Fibroblast of skin of scalp (primary cell): ENCODE results near the gene YAP1.
"Not testable (repeated sequence)": the region's sequence is repeated elsewhere in the genome, so short reads cannot be mapped to it uniquely, and the experiment has no call there.

Experiments used
- DNase-seq: peaks from one replicate; pipeline ENCODE4 v3.0.0-alpha.2; 2013

Gene YAP1

DNA sequence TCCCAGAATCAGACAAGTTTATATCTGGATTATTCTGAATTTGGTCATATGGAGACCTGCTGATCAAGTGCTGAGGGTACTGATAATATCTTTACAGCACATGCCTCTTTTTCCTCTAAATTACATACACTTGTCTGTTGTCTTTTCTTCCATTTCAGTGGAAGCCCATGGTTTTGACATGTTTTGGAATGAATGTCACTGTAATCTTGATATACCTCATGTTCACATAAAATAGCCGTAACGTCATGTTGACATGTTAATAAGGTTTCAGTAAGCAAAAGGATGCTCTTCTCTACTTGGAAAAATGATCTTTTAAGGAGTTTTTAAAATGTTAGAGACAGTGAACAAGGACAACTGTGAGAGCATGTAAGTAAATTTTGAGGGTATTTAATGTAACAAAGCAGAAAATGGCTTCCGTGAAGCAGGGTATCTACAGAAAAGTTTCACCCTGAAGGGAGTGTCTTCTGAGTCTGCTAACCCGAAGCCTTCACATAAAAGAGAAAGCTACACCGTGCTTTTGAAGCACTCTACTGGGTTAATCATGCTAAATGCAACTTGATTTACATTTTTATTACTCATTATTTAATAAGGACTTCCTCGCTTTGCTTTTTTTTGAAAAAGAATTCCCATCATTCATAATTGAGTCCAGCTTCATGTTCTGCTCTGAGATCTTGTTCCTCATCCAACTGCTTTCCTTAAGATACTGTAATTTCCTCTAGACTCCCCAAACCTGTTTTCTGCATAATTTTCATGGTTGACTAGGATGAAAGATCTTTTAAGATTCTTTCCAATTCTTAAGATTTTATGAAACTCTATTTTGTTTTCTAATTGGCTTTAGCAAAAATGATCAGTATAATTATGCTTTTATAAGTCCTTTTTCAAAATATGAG is 56.2 kb downstream of the YAP1 start:
- DNase-seq: no peak

DNA sequence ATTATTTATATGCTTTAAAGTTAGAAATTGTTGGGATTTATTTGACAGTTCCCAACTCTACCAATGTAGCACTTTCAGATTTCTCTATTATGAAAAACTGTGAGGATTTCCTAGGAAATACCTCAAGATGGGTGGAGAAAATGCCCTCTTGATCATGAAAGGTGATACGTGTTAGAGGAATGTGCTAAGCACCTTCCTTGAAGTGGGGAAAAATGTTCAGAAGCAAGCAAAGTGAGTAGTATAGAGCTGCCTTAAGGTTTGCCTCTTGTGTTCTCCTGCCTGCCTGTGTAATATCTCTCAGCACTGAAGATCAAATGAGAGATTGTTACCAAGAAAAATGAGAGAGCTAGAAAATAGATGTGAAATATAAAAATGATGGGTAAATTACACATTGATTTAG is 58.2 kb downstream of the YAP1 start:
- DNase-seq: no peak

DNA sequence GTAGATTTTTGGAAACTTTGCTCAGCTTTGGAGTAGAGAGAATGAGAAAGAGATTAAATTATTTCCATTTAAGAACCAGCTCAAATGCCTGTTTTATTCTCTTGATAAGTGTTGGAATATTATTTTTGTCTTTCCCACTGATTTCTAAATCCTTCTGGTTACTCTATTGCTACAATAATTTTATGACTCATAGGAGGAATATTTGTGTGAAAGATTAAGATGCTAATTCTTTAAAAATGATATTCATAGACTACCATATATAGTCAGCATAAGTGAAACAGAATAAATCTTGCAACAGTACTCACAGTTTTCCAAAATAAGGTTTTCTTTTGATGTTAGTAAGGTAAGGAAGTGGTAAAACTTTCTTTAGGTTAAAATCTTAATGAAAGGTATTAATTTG is 60.9 kb downstream of the YAP1 start:
- DNase-seq: peak; percentile 87

DNA sequence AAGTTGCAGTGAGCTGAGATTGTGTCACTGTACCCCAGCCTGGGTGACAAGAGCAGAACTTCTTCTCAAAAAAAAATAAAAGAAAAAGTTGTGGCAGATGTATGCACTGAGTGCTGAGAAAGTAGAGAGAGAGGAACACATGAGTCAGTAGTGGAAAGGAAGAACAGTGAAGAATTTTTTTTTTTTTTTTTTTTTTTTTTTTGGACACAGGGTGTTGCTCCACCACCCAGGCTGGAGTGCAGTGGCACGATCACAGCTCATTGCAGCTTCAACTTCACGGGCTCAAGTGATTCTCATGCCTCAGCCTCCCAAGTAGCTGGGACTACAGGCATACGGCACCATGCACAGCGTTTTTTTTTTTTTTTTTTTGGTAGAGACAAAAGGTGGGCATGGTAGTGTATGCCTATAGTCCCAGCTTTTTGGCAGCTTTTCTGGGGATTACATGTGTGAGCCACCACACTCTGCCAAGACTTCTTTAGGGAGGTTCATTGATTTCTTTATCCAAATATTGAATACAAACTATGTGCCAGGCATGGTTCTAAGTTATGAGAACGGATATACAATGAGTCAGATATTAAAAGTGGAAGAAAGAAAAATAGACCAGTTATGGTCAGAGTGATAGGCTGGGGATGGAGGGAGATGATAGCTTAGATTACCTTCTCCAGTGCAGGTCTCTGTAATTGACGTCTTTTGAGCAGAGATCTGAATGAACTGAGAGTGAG is 62.0 kb downstream of the YAP1 start:
- DNase-seq: peak; percentile 83

DNA sequence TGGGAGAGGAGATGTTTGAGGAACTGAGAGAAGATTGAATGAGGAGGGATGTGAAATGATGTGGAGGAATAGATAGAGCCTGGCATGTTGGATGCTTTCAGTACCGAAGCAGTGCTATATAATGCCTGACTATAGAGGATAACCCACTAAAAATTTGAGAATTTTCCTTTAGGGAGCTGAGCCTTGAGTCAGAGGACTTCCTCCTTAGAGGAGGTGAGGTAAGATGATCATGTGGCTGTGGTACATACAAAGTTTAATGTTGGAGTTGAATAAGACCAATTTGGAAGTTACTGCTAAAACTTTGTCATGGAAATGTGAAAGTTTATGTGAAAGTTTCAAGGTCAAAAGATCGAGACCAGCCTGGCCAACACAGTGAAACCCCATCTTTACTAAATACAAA is 66.9 kb downstream of the YAP1 start:
- no peak for DNase-seq

DNA sequence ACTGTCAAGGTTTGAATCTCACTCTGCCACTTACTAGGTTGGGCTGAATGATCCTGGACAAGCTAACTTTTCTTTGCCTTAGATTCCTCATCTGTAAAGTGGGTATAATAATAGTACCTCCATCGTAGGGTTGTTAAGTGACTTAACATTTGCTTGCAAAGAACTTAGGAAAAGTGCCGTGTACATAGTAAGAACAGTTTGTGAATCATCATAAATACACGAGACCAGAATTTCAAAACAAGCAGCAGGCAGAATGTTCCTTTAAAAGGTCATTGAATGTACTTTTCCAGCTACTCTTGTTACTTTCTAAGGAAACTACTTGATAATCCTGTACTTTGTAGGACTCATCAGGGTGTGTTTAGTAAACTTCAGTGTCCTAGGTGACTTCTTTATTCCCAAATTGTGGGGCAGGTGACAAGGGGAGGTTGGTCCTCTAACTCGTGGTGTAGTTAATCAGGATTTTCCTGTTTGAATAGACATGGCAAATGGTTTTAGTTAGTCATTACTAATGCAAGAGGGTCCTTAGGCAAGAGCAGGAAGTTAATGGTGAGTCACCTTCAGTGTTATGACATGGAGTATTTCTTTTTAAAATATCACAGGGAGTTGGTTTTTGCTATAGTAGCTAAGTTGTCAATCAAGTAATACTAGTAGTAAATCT is 67.9 kb downstream of the YAP1 start:
- peak; percentile 88 for DNase-seq

DNA sequence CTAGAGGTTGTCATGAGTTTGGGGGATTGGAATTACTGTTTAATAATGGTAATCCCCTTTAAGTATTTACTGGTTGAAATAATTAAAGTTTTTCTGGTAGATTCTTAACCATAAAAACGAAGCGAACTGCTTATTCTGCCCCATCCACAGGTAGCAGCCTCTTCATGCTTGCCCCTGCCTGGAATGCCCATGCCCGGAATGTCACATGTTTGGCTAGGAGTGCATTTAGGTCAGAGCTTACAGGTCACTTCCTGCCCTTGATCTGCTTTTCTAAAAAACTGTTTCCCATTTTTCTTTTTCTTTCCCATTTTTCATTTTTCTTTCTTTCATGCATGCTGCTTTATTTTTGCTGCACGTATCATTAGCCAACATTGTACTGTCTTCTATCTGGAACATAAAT is 69.1 kb downstream of the YAP1 start:
- no peak for DNase-seq

DNA sequence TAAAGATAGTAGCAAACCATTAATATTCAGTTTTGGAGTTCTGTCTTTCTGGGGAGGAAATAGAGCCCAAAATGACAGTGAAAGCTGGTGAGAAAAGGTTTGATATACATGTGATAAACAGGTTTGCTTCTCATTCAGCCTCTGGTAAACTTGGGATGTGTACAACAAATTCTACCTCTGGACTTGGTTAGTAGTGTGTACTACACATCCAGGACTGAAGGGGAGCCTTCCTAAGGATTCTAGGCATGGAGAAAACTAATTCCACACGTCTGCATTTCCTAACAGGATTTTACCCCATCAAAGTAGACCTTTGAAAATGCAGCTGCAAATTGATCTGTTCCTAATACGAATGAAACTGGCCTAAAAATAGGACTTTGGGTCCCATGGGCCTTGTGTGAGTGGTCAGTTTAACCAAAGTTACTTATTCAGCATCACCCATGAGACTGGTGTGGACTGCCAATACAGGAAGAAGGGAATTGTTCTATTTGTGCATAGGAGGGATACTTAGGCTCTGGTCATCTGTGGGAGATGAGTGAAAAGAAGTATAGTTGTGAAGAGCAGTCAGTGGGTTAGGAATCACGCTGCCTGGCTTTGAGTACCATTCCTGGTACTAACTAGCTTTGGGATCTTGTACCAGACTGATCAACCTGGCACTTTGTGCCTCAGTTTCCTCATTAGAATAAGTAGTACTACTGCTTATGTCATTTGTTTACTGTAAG is 74.2 kb downstream of the YAP1 start:
- DNase-seq: peak; percentile 31

DNA sequence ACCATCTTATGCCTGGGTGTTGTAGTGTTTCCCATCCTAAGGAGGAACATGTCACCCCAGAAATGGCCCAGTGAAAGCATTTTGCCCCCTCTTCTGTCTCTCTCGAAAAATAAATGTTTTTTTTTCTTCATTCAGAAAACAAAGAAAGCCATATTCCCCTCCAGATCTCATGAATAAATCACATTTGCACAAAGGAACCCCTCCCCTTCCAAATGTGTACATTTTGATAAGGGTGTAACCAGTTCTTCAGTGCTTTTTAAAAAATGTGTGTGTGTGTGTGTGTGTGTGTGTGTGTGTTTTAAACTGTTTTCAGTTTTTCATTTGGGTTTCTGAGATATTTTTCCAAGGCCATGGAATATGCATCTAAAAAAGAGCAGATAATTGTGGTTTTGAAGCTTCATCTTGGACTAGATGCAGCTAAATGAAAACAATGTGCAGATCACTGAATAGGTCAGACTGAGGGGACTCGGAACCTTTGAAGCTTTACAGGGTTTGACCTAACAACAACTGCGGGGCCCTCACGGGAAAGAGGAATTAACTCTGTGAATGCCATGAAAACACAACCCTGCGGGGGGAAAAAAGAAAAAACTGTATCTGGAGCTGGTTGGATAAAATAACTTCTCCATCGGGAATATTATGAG is 76.4 kb downstream of the YAP1 start:
- peak; percentile 68 for DNase-seq

DNA sequence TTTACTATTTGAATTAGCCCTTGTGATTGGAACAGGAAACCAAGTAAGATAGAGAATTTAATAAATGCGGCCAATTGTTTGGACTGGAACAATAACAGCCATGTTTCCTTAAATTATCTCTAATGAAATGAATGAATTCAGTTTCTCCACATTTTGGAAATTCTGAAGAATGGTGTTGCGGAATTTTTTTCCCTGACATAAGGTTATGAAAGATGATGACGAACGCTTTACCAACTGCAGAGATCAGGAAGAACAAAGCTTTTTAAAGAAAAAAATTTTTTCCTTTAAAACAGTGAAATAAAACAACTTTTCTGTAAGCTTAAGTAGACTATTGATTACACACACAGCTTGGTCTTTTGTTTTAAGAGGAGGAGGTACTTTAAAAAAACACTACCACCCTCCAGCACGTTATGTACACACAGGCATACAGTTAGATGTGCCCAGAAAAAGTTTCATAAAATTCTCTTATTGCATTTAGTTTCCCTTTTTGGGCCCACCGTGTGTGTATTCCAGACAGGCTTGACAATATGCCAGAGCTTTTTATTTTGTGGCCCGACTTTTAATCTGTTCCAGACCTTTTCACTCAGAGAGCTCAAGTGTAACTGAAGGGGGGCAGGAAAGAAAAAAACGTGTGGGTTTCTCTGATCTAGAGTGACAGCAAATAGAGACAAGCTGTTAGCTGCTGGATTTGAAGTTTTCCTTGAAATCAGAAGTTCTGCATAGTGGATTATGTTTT is 77.3 kb downstream of the YAP1 start:
- DNase-seq: peak; percentile 87

DNA sequence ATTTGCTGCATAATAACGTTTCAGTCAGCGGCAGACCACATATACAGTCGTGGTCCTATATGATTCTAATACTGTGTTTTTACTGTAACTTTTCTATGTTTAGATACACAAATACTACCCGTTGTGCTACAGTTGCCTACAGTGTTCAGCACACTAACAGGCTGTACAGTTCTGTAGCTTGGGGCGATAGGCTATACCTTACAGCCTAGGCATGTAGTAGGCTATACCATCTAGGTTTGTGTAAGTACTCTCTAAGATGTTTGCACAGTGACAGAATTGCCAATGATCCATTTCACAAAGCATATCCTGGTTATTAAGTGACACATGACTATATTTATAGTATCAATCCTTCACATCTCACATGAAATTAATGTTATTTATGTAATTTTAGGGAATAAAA is 78.2 kb downstream of the YAP1 start:
- DNase-seq: no peak

DNA sequence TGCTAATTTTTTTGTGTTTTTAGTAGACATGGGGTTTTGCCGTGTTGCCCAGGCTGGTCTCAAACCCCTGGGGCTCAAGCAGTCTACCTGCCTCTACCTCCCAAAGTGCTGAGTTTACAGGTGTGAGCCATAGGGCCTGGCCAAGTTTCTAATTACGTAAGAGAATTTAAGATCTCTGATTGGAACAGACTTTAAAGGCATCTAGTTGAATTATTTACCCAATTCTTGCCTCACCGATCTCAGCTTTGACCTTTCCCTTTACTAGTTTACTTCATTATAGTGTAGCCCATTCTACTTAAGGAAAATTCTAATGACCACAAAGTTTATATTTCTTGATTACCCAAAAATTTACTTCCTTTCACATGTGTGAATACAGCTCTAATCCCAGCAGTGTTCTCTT is 81.6 kb downstream of the YAP1 start:
- DNase-seq: no peak

DNA sequence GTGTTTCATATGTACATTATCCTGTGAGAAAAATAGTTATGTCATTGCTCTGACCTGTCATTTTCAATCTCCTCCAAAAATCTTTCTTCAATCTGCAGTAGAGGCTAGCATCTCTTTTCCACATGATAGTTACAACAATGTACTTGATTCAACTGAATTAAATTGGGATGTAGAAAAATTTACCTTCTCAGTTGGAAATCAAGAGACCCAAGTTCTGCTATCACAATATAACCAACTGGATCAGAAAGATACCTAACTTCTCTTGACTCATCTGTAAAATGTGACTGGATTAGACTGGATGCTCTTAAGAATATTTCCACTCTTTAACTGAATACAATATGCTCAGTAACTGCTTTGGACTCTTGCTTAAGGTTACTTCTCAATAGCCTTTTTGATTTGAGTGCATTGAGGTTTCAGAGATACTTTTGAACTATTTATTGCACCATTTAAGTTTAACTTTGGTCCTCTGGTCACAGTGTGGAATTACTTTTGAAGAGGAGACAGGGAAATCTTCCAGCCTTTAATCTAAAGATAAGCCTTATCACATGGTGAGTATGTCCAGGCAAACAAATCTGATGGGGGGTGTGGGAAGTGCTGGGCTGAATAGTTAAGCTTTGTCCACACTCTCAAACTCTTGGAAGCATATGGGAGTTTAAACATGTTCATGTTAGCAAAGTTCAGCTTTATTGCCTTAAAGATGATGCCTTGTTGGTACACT is 82.3 kb downstream of the YAP1 start:
- no peak for DNase-seq

DNA sequence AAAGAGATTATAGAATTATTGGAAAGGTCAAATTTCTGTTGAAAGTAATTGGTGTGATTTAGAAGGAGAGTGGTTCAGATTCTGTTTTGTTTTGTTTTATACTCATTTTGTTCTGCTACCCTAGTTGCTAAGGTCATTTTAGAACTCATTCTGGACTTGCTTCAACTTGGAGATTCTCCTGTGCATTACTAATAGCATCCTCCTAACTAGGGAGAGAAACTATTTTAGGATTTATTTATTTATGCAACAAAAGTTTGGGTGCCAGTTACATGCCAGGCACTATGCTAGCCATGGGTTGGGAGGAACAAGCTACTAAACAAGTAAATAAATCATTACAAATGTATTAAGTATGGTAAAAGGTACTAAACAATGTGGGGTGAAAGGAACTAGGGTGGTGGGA is 84.0 kb downstream of the YAP1 start:
- DNase-seq: no peak

DNA sequence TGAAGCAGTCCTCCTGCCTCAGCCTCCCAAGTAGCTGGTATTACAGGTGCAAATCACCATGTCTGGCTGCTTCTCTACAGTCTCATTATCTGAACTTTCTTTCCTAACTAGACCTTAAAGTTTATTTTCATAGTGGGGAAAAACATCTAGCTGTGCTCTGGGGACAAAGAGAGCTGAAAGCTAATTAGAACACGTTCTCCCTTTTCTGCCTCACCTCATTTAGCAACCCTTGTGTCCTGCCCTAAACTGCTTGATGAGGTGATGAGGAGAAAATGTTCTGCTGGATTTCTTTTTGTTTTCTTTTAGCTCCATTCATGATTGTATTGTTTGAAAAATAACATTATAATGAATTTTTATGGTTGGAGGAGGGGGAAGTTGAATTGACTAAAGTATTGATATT is 84.7 kb downstream of the YAP1 start:
- DNase-seq: no peak

DNA sequence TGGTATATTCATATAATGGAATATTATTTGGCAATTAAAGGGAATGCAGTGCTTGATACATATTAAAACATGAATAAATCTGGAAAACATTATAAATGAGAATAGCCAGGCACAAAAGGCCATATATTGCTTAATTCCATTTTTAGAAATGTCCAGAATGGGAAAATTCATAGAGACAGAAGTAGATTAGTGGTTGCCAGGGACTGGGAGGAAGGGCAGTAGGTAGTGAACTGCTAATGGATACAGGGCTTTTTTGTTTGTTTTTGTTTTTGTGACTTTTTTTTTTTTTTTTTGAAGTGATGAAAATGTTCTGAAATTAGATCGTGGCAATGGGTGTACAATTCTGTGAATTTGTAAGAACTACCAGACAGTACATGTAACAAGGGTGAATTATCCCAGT is 86.1 kb downstream of the YAP1 start:
- DNase-seq: no peak

DNA sequence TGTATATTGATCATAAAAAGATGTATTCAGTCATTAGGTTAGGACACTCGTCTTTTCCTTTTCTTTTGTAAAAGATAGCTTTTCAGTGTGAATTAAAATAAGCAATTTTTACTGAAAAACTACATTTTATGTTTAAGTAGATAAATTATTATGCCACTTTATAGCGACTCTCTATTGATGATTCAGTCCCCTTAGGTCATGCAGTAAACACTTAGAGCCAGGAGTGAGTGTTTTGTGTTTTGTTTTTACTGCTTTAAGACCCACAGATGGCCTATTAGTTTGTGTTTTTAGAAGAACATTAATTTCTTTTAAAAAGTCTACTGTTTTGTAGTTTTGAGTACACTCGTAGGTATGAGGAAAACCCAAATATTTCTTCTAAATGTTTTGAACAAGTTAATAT is 86.6 kb downstream of the YAP1 start:
- no peak for DNase-seq

DNA sequence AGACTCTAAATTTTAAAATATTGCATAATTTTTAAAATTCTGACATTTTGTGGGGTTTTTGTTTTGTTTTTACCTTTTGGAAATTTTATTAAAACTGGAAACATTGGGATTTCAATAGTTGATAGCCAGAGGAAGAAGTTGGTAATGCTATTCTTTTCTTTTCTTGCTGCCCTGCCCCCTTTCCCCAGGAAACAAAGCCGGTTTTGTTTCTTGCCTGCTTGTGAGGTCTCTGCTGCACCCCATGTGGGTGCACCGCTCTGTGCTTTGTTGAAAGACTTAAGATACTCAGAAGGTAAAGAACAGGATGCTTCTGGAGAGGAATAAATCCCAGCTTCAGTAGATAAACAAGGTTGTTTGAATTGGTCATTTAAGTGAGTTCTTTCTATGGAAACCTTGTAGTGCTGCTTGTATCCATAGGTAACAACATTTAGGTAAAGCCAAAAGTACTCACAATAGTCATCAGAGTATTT is 87.5 kb downstream of the YAP1 start:
- no peak for DNase-seq

DNA sequence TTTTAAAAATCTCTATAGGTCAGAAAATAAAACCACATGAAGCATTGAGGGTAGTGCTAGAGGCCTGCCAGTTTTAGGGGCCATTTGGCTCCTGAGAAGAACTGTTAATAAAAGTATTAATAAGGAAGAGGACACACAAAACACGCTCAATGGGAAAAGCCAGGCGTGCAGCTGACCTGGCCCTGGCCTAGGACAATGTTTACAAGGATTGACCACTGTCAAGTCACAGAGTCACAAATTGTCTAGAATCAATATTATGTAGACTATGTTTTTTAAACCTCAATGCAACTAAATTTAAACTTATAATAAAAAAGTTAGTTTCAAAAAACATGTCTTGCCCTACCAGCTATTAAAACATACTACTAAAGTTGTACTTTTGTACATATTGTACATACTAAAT is 89.4 kb downstream of the YAP1 start:
- DNase-seq: no peak

DNA sequence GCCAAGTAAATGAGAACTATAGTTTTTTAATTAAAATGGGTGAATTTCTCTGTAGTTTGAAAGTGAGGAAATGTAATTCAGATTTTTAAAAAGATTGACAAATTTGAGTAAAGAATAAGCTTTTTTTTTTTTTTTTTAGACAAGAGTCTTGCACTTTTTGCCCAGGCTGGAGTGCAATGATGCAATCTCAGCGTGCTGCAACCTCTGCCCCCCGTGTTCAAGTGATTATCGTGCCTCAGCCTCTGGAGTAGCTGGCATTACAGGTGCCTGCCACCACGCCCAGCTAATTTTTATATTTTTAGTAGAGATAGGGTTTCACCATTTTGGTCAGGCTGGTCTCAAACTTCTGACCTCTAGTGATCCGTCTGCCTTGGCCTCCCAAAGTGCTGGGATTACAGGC is 90.1 kb downstream of the YAP1 start:
- DNase-seq: not testable (repeated sequence)

DNA sequence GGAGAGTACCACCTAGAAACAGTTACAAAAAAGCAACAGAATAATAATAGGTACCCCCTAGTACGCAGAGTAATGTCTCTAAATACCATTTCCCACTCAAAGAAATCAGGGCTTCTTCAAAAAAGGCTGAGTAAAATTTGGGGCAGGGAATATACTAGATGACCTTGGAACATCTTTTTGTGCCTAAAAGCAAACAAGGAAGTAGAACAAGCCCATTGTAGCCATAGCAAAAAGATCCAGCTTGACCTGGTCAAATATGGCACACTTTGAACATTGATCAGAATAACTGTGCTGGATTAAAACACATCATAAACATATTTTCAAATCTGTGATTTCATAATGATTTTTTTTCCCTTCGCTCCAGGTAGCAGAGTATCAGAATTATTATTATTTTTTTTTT is 91.5 kb downstream of the YAP1 start:
- DNase-seq: no peak
